NCI-H2081 treated with DMSO at 0.1 percent for 48 hours (cell line): ENCODE measurements around the gene C19orf73.
"Not testable (repeated sequence)": the region's sequence is repeated elsewhere in the genome, so short reads cannot be mapped to it uniquely, and the experiment has no call there.

ENCODE experiments used
- DNase-seq: peaks from one replicate; lab custom pipeline; 2025; lab: John Stamatoyannopoulos, UW

The C19orf73 gene

GRCh38 chr19:49148784-49149651 lies 30.1 kb upstream of the C19orf73 start:
- no peak for DNase-seq

DNA sequence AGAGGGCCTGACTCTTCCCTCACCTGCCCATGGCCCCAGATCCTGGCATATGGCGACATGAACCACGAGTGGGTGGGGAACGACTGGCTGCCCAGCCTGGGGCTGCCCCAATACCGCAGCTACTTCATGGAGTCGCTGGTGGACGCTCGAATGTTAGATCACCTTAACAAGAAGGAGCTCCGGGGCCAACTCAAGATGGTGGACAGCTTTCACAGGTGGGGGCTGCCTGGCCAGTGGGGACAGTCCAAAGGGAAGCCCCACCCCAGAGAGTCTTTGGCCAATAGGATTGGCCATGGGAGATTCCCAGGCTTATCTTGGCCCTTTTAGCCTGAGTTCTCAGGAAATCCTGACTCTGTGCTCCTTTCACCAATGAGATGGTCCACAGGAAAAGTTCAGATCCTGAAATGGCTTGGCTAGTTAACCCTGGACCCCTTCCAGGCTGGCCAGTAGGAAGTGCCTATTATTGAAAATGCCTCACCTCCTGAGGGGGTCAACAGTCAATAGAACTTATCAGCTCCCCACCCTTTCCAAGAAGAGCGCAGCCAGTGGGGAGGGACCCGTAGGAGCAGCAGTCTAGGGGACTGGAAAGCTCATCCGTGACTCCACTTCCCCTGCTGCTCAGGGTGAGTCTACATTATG lies 29.2 kb upstream of the C19orf73 start:
- no peak for DNase-seq

DNA sequence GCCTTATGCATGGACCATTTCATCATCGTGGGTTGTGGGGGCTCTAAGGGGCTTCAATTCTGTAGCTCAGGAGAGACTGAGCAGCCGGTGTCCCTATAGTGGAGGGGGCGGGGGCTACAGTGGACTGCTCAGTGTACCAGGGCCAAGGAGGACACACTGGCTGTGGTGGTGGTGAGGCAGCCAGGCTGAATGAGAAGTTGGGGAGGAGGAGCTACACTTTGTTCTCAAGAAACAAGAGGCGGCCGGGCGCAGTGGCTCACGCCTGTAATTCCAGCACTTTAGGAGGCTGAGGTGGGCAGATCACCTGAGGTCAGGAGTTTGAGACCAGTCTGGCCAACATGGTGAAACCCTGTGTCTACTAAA lies 27.4 kb upstream of the C19orf73 start:
- not testable (repeated sequence) for DNase-seq

DNA sequence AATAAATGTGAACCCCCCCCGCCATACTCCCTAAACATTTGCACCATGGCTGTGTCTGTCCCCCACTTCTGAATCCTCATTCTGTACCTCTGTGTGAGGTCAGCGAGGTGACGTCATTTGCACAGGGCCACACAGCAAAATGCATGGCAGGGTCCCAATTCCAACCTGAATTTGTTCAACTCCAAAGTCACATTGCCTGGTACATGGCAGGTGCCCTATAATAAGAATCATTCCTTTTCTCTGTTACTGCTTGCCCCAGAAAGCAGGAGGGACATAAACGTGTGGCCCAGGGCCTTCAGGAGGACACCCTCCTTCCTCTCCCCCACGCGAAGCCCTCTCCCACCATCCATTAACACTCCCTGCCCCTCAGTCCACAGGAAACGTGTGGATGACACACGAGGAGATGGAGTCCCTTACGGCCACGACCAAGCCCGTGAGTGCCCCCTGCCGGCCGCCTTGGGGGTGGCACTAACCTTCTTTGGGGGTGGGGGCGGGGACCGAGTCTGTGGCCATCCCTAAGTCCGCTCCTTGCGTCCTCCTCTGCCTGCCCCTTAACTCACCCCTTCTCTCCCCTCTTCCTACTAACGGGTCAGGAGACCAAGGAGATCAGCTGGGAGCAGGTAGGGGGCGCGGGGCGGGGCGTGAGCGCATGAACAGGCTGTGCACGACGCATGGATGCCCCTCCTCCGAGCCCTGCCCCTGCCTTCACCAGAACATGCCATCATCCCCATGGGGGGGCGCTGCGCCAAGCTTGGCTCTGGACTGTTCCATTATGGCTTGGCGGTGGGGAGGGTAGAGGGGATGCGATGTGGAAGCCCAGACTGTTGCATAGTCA lies 26.8 kb upstream of the C19orf73 start:
- DNase-seq: no peak

GRCh38 chr19:49142866-49143335 lies 24.0 kb upstream of the C19orf73 start:
- DNase-seq: no peak

DNA sequence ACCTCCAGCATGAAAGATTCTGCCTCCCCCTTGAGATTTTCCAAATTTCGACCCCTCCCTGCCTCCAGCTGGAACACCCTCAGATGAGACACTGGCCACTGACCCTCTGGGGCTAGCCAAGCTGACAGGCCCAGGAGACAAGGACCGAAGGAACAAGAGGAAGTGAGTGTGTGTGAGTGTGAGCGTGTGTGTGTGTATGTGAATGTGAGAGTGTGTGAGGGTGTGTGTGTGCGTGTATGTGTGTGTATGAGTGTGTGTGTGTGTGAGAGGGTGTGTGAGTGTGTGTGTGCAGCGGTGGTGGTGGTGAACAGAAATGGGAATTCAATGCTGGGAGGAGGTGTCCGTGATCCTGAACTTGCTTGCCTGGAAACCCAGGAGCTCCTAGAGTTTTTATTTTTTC lies 22.4 kb upstream of the C19orf73 start:
- no peak for DNase-seq

DNA sequence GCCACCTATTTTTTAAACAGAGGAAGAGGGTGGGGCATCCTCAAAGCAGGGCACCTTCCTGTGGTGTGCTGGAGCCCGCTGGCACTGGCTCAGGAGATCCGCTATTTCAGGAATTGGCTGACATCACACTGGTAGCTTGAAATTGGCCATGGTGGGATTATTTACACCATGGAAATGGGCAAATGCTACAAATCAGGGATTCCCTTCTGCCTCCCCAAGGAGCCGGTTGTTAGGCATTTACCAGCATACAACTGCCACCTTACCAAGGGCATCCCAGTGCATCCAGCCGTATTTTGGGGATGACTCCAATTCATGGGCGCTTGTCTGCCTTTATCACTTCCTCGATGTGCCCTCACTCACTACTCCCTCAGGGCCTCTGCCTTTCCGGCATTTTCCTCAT lies 22.0 kb upstream of the C19orf73 start:
- DNase-seq: no peak

DNA sequence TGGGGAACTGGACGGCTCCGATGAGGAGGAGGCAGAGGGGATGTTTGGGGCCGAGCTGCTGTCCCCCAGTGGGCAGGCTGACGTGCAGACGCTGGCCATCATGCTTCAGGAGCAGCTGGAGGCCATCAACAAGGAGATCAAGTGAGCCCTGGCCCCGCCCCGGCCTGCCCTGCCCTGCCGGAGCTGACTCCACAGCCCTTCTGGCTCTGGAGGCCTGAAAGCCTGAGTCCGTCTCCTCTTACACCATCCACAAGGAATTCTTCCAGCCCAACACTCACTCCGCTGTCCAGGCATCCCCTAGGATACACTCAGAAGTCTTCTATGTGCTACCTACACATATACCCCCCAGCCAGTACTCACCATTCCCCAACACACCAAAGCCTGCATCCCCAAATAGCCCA lies 17.8 kb upstream of the C19orf73 start:
- no peak for DNase-seq

- DNase-seq: no peak
These were observed 16.7 kb upstream of the C19orf73 start for GRCh38 chr19:49135686-49136085.

GRCh38 chr19:49133621-49134454 lies 14.9 kb upstream of the C19orf73 start:
- no peak for DNase-seq

- DNase-seq: no peak
These were observed 14.1 kb upstream of the C19orf73 start for GRCh38 chr19:49132974-49133609.

- DNase-seq: no peak
These were observed 11.4 kb upstream of the C19orf73 start for GRCh38 chr19:49130325-49130724.

DNA sequence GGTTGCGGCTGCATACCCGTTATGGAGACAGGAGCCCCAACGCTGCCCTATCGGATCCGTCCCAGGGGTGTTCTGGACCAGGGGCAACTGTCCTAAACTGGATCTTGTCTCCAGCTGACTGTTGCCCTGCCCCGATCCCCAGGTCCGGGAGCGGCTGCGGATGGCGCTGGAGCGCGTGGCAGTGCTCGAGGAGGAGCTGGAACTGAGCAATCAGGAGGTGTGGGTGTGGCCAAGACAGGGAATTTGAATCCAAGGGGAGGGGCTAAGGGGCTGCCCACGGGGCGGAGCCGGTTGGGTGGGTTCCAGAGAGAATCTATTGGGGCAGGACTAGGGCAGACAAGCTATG lies 10.3 kb upstream of the C19orf73 start:
- no peak for DNase-seq

- DNase-seq: no peak
These were observed 9.7 kb upstream of the C19orf73 start for GRCh38 chr19:49128545-49129237.

GRCh38 chr19:49127674-49128544 lies 9.0 kb upstream of the C19orf73 start:
- DNase-seq: peak; percentile 48

- not testable (repeated sequence) for DNase-seq
These were observed 8.3 kb upstream of the C19orf73 start for GRCh38 chr19:49127225-49127624.

DNA sequence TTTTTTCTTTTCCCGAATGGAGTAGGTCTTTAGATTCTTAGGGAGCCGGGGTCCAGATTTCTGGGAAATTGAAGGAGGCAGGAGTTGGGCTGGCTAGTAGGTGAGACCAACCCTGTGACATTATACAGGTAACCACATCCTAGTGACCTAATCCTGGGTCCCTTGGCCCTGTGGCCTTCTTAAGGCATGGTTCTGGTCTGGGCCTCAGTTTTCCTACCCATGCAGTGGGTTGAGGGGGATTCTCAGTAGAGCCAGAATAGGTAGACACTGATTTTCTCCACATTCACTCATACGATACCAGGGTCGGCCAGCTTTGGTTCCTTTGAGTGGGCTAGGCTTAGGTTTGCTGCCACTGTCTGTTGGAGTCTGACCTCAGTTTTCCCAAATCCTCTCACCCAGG lies 7.6 kb upstream of the C19orf73 start:
- no peak for DNase-seq

- DNase-seq: no peak
These were observed 6.2 kb upstream of the C19orf73 start for GRCh38 chr19:49125025-49125731.

- DNase-seq: not testable (repeated sequence)
These were observed 4.3 kb upstream of the C19orf73 start for GRCh38 chr19:49123285-49123684.
